GM23338 (cell line): ENCODE data around the gene AHI1. TPM values are rescaled to one million over a fixed set of nuclear protein-coding genes. Genes with fewer than 3 reads are reported as not detected.

Source experiments
- ATAC-seq: fragments of 200-7000 bp; cut with Tn5 transposase; 3 replicates; pipeline ENCODE4 v1.9.1; 2020
- DNase-seq: peaks from one replicate; pipeline ENCODE4 v3.0.0-alpha.2; 2015; ENCODE audit warnings: low spot score
- H2AFZ ChIP-seq: fragments of 200-600 bp; sonication (generic); 2 replicates; pipeline ENCODE4 v1.8.0; 2016; ENCODE audit warnings: antibody characterized with exemption, mild to moderate bottlenecking, moderate library complexity
- H3F3A ChIP-seq: fragments of 200-600 bp; sonication (generic); replicated peaks from 2 replicates; pipeline ENCODE4 v1.8.0; 2017; ENCODE audit warnings: antibody characterized with exemption, mixed run types, low read depth
- H3K27ac ChIP-seq: fragments of 200-600 bp; sonication (generic); 2 replicates; pipeline ENCODE4 v1.6.1; 2016; ENCODE audit warnings: low read depth
- H3K27me3 ChIP-seq: fragments of 200-600 bp; sonication (generic); 2 replicates; pipeline ENCODE4 v1.8.0; 2016; ENCODE audit warnings: mild to moderate bottlenecking, mixed run types, moderate library complexity; ENCODE audit not compliant: insufficient read depth
- H3K36me3 ChIP-seq: fragments of 200-600 bp; sonication (generic); 2 replicates; pipeline ENCODE4 v1.8.0; 2016; ENCODE audit warnings: mild to moderate bottlenecking; ENCODE audit not compliant: insufficient read depth
- H3K4me1 ChIP-seq: fragments of 200-600 bp; sonication (generic); 2 replicates; pipeline ENCODE4 v1.8.0; 2016; ENCODE audit warnings: mild to moderate bottlenecking, moderate library complexity; ENCODE audit not compliant: insufficient read depth
- H3K4me2 ChIP-seq: fragments of 200-600 bp; sonication (generic); 2 replicates; pipeline ENCODE4 v1.7.1; 2017; ENCODE audit warnings: mixed run types
- H3K4me3 ChIP-seq: fragments of 200-600 bp; sonication (generic); 2 replicates; pipeline ENCODE4 v1.6.1; 2016; ENCODE audit warnings: mixed run types
- H3K79me2 ChIP-seq: fragments of 200-600 bp; sonication (generic); replicated peaks from 2 replicates; pipeline ENCODE4 v1.8.0; 2017; ENCODE audit warnings: mild to moderate bottlenecking; ENCODE audit not compliant: insufficient read depth
- H3K9me2 ChIP-seq: fragments of 200-600 bp; sonication (generic); 2 replicates; pipeline ENCODE4 v1.8.0; 2017; ENCODE audit not compliant: insufficient read depth
- H4K20me1 ChIP-seq: fragments of 200-600 bp; sonication (generic); replicated peaks from 2 replicates; pipeline ENCODE4 v1.8.0; 2017; ENCODE audit warnings: mild to moderate bottlenecking; ENCODE audit not compliant: insufficient read depth
- H3K27ac Mint-ChIP-seq: 2 replicates; pipeline ENCODE4 v1.8.0; 2020; ENCODE audit warnings: inconsistent platforms, mild to moderate bottlenecking, moderate library complexity, mixed read lengths
- H3K27me3 Mint-ChIP-seq: 3 replicates; pipeline ENCODE4 v1.8.0; 2022; ENCODE audit warnings: low read depth, mild to moderate bottlenecking, moderate library complexity, mixed read lengths, inconsistent platforms; ENCODE audit not compliant: insufficient read depth, poor library complexity
- H3K36me3 Mint-ChIP-seq: 3 replicates; pipeline ENCODE4 v1.8.0; 2021; ENCODE audit warnings: low read depth, mild to moderate bottlenecking, inconsistent platforms, moderate library complexity, mixed read lengths
- H3K4me1 Mint-ChIP-seq: 3 replicates; pipeline ENCODE4 v1.8.0; 2020; ENCODE audit warnings: mild to moderate bottlenecking, inconsistent platforms, mixed read lengths
- H3K4me3 Mint-ChIP-seq: 3 replicates; pipeline ENCODE4 v1.8.0; 2021; ENCODE audit warnings: moderate library complexity, mild to moderate bottlenecking, inconsistent platforms, mixed read lengths
- H3K9me3 Mint-ChIP-seq: 3 replicates; pipeline ENCODE4 v1.8.0; 2020; ENCODE audit warnings: moderate library complexity, mild to moderate bottlenecking, inconsistent platforms, mixed read lengths
- CREB1 ChIP-seq: fragments of 250-450 bp; sonication (Bioruptor Pico); IDR thresholded peaks from 2 replicates; pipeline ENCODE4 v1.5.0; 2020; ENCODE audit warnings: low read depth, mild to moderate bottlenecking, moderate library complexity
- EZH2 ChIP-seq: fragments of 200-600 bp; sonication (generic); IDR thresholded peaks from one replicate; pipeline ENCODE4 v1.8.0; 2017; ENCODE audit warnings: antibody characterized with exemption, mild to moderate bottlenecking, low read depth; ENCODE audit not compliant: unreplicated experiment
- EZH2phosphoT487 ChIP-seq: fragments of 200-600 bp; sonication (generic); IDR thresholded peaks from one replicate; pipeline ENCODE4 v1.8.1; 2018; ENCODE audit warnings: antibody characterized with exemption; ENCODE audit not compliant: unreplicated experiment
- JUNB ChIP-seq: IDR thresholded peaks from one replicate; pipeline ENCODE4 v1.6.1; 2016; ENCODE audit warnings: antibody characterized with exemption; ENCODE audit not compliant: unreplicated experiment
- NANOG ChIP-seq: IDR thresholded peaks from 2 replicates; pipeline ENCODE4 v1.6.1; 2016; ENCODE audit warnings: antibody characterized with exemption, borderline replicate concordance
- POLR2AphosphoS5 ChIP-seq: IDR thresholded peaks from 2 replicates; pipeline ENCODE4 v1.6.1; 2016; ENCODE audit warnings: antibody characterized with exemption, low read depth
- REST ChIP-seq: IDR thresholded peaks from one replicate; pipeline ENCODE4 v1.6.1; 2018; ENCODE audit warnings: antibody characterized with exemption; ENCODE audit not compliant: unreplicated experiment
- ZNF114 ChIP-seq: fragments of 250-450 bp; sonication (Bioruptor Pico); IDR thresholded peaks from 2 replicates; pipeline ENCODE4 v1.5.0; 2020; ENCODE audit warnings: mild to moderate bottlenecking, moderate library complexity
- ZNF331 ChIP-seq: fragments of 250-450 bp; sonication (Bioruptor Pico); IDR thresholded peaks from 2 replicates; pipeline ENCODE4 v1.5.0; 2020; ENCODE audit warnings: low read depth, mild to moderate bottlenecking, moderate library complexity
- ZNF462 ChIP-seq: fragments of 250-450 bp; sonication (Bioruptor Pico); IDR thresholded peaks from 2 replicates; pipeline ENCODE4 v1.5.0; 2020; ENCODE audit warnings: mild to moderate bottlenecking, moderate library complexity
- polyA plus RNA-seq: library from polyadenylated mRNA; unstranded; fragments of >200 nt; fragmentation: Nextera tagmentation; extraction: Ambion mirVana; gene quantifications from 2 replicates; pipeline ENCODE4 v1.2.1, GENCODE V29; 2016
- total RNA-seq: library from RNA; depleted of rRNA; stranded (reverse); fragments of >200 nt; shearing (Covaris generic); gene quantifications from 2 replicates; pipeline ENCODE4 v1.2.3, GENCODE V29; 2014

Gene AHI1
- total and polyA plus RNA-seq, 2 experiments from 2014 or later = 19.8 to 72.9 TPM

GRCh38 chr6:135289816-135290215 is 207.7 kb downstream of the AHI1 start (continued):
- TF ChIP-seq EZH2 (no peak), REST (no peak), ZNF114 (no peak), ZNF331 (CRISPR knock-in tag) (no peak), JUNB (no peak), CREB1 (CRISPR knock-in tag) (no peak), POLR2AphosphoS5 (no peak), EZH2phosphoT487 (no peak)

- no peak overlapping the region for H3K27ac Mint-ChIP-seq
- H4K20me1 ChIP-seq = no peaks in the 10 kb centered on the region
- no peaks in the 10 kb centered on the region for H3K4me1 ChIP-seq
- H3K36me3 ChIP-seq = no peaks in the 10 kb centered on the region
- H3K27me3 Mint-ChIP-seq = no peaks in the 10 kb centered on the region
- no peak overlapping the region for H2AFZ ChIP-seq
- no peak overlapping the region for H3K4me3 ChIP-seq
- H3K4me3 Mint-ChIP-seq = no peak overlapping the region
- H3K4me1 Mint-ChIP-seq = no peaks in the 10 kb centered on the region; the same call in 2 of the 3 replicates
- no peaks in the 10 kb centered on the region for H3K9me3 Mint-ChIP-seq
- H3K4me2 ChIP-seq = no peak overlapping the region
- H3K36me3 Mint-ChIP-seq = no peaks in the 10 kb centered on the region
- no peaks in the 10 kb centered on the region for H3F3A ChIP-seq
- no peaks in the 10 kb centered on the region for H3K27me3 ChIP-seq
- no peaks in the 10 kb centered on the region for H3K9me2 ChIP-seq
- no peak for DNase-seq
- no peaks in the 10 kb centered on the region for H3K79me2 ChIP-seq
- ATAC-seq = no peak
- no peak overlapping the region for H3K27ac ChIP-seq
- no peak for TF ChIP-seq EZH2phosphoT487
- no peak for TF ChIP-seq ZNF331 (CRISPR knock-in tag)
- TF ChIP-seq ZNF114 = no peak
- no peak for TF ChIP-seq ZNF462 (CRISPR knock-in tag)
- no peak for TF ChIP-seq POLR2AphosphoS5
- no peak for TF ChIP-seq NANOG
- no peak for TF ChIP-seq REST
Observed at GRCh38 chr6:135286962-135287538, 210.5 kb downstream of the AHI1 start.
